ENCODE data around the gene L3MBTL3.

- no peak for TF ChIP-seq CTCF (IDR thresholded peaks at IDR 0.05; ENCODE audit: insufficient read depth, low read depth, low read length)
- no peak for TF ChIP-seq EZH2 (IDR thresholded peaks at IDR 0.05; ENCODE audit: insufficient read depth, low read length)
Measured at GRCh38 chr6:129981598-129981997, 36.8 kb upstream of the L3MBTL3 start.

All from astrocyte (in vitro differentiated cells and primary cell).